Suprapubic skin (tissue), 4 donors: ENCODE data around the gene CUBN. TPM values are rescaled to one million over a fixed set of nuclear protein-coding genes. Genes with fewer than 3 reads are reported as not detected.

Experiments used
- DNase-seq, 2 donors: peaks; one replicate each; pipeline ENCODE4 v3.0.0-alpha.2; 2019; ENCODE audit warnings: low spot score in 2 of 2
- H3K27ac ChIP-seq: fragments of 200-600 bp; sonication (generic); one replicate; pipeline ENCODE4 v1.5.1; 2019
- H3K27me3 ChIP-seq: fragments of 200-600 bp; sonication (generic); one replicate; pipeline ENCODE4 v1.5.1; 2019
- H3K36me3 ChIP-seq: fragments of 200-600 bp; sonication (generic); one replicate; pipeline ENCODE4 v1.5.1; 2019
- H3K4me1 ChIP-seq: fragments of 200-600 bp; sonication (generic); one replicate; pipeline ENCODE4 v1.5.1; 2019
- H3K4me3 ChIP-seq: fragments of 200-600 bp; sonication (generic); one replicate; pipeline ENCODE4 v1.5.1; 2019; ENCODE audit warnings: mild to moderate bottlenecking
- H3K9me3 ChIP-seq: fragments of 200-600 bp; sonication (generic); one replicate; pipeline ENCODE4 v1.5.1; 2019
- CTCF ChIP-seq, 2 donors: fragments of 200-600 bp in 1 of 2; fragments of 450-650 bp in 1 of 2; sonication (generic) in 1 of 2; IDR thresholded peaks; one replicate each; pipeline ENCODE4 v1.5.1; 2016 to 2019; ENCODE audit warnings: antibody characterized with exemption in 2 of 2, mild to moderate bottlenecking in 1 of 2, moderate library complexity in 1 of 2
- EP300 ChIP-seq: sonication (generic); formaldehyde crosslinking; IDR thresholded peaks from one replicate; pipeline ENCODE4 v1.6.1; 2017; ENCODE audit warnings: antibody characterized with exemption
- POLR2A ChIP-seq, 2 donors: fragments of 450-650 bp; IDR thresholded peaks; one replicate each; pipeline ENCODE4 v1.6.1; 2017; ENCODE audit warnings: antibody characterized with exemption in 2 of 2, mild to moderate bottlenecking in 2 of 2, moderate library complexity in 2 of 2
- POLR2AphosphoS5 ChIP-seq, 3 donors: sonication (generic); formaldehyde crosslinking; IDR thresholded peaks; one replicate each; pipeline ENCODE4 v1.6.1; 2017; ENCODE audit warnings: antibody characterized with exemption in 3 of 3
- WGBS: methylation state at CpG from one replicate; pipeline ENCODE4 v1.1.5; 2018; 5-methylcytosine and 5-hydroxymethylcytosine counted together
- total RNA-seq, 4 donors: library from RNA; depleted of rRNA; stranded (reverse); fragments of >200 nt; gene quantifications; one replicate each; pipeline ENCODE4 v1.1.0, GENCODE V29; 2016

Gene CUBN
- total RNA-seq, 4 donors from 2014 or later = 1.1 to 8.4 (median 1.2) TPM

GRCh38 chr10:17175551-17175950, 45.9 kb upstream of the CUBN start:
- Histone ChIP-seq H3K27me3 (no peaks in the 10 kb centered on the region), H3K4me3 (peak overlapping the region; percentile 2), H3K36me3 (no peaks in the 10 kb centered on the region), H3K9me3 (no peaks in the 10 kb centered on the region), H3K27ac (no peak overlapping the region), H3K4me1 (peaks cover 2% of the 10 kb centered on the region)
- WGBS = 67% methylated on average over 4 of the region's 4 CpGs
- TF ChIP-seq EP300 (no peak), CTCF (IDR thresholded peaks at IDR 0.05) (no peak), POLR2AphosphoS5 (IDR thresholded peaks at IDR 0.05) (no peak), POLR2A (IDR thresholded peaks at IDR 0.05) (no peak)
- no peak for DNase-seq

DNA sequence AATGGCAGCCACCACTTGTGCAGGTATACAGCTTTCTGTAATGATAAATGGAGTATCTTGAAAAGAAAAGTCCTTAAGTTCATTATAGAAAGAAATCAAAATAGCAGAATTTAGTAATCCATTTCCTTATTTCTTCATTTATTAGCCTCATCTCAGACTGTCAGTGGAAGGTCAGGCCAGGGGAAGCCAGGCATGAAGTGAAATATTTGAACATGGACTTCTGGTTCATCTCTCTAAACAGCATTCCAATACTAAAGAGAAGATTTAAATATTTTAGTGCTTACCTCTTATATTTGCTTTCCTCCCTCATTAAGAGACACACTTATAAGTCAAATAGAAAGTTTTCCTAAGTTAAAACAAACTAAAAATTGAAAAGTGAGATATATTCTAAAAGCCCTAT, 45.0 kb upstream of the CUBN start:
- DNase-seq = no peak
- H3K9me3 ChIP-seq = no peaks in the 10 kb centered on the region
- H3K4me3 ChIP-seq = no peak overlapping the region
- no peak for TF ChIP-seq CTCF (IDR thresholded peaks at IDR 0.05)
- no peak for TF ChIP-seq POLR2A (IDR thresholded peaks at IDR 0.05)
- TF ChIP-seq POLR2AphosphoS5 (IDR thresholded peaks at IDR 0.05) = no peak
- TF ChIP-seq EP300 = no peak
- H3K36me3 ChIP-seq = no peaks in the 10 kb centered on the region
- peaks cover 2% of the 10 kb centered on the region for H3K4me1 ChIP-seq
- H3K27ac ChIP-seq = no peak overlapping the region
- no peaks in the 10 kb centered on the region for H3K27me3 ChIP-seq

- WGBS = 92% methylated on average over 4 of the region's 4 CpGs
- no peak overlapping the region for H3K27ac ChIP-seq
- no peaks in the 10 kb centered on the region for H3K36me3 ChIP-seq
- no peaks in the 10 kb centered on the region for H3K27me3 ChIP-seq
- no peak overlapping the region for H3K4me3 ChIP-seq
- no peak for DNase-seq
- H3K9me3 ChIP-seq = no peaks in the 10 kb centered on the region
- TF ChIP-seq POLR2A (IDR thresholded peaks at IDR 0.05) (no peak), CTCF (IDR thresholded peaks at IDR 0.05) (no peak), EP300 (no peak), POLR2AphosphoS5 (IDR thresholded peaks at IDR 0.05) (no peak)
- H3K4me1 ChIP-seq = peaks cover 2% of the 10 kb centered on the region
Measured at GRCh38 chr10:17171141-17171641, 41.6 kb upstream of the CUBN start.

DNA sequence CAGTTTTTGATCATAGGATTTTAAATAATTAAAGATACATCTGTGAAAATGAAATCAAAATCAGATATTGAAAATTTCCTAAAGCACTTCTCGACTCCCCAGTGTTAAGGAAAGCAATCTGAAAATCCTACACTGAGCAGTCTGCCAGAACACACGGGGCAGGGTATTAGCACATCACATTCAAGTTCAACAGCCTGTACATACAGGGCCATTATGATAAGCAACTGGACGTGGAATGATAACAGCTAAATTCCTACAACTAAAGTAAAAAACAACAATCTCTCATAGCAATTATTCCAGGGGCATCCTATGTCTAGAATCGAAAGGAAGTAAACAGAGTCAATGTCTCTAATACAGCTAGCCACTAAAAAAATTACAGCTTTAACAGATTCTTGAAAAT, 40.2 kb upstream of the CUBN start:
- Histone ChIP-seq H3K27ac (no peak overlapping the region), H3K4me1 (no peaks in the 10 kb centered on the region), H3K9me3 (no peaks in the 10 kb centered on the region), H3K27me3 (no peaks in the 10 kb centered on the region), H3K4me3 (no peak overlapping the region), H3K36me3 (no peaks in the 10 kb centered on the region)
- WGBS = 88% methylated on average over 4 of the region's 4 CpGs
- DNase-seq = no peak
- TF ChIP-seq POLR2AphosphoS5 (IDR thresholded peaks at IDR 0.05) (no peak), EP300 (no peak), POLR2A (IDR thresholded peaks at IDR 0.05) (no peak), CTCF (IDR thresholded peaks at IDR 0.05) (no peak)

DNA sequence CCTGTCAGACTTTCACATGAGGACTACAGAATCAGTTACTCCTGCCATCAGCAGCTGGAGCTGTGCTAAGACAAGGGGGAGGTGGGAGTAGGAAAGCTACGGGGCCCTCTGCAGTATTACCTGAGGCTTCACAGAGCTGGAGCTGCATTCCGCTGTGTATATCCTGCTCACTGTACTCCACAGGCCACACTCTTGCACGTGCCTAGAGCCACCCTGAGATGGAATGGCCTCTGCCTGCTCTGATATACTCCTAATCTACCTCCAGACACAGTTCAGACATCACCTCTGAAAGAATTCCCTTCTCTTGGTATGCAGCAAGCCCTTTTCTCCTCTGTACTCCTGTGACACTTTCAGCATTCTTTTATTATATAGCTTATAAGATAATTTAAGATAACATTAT, 37.1 kb upstream of the CUBN start:
- no peak overlapping the region for H3K27ac ChIP-seq
- no peak for DNase-seq
- H3K4me1 ChIP-seq = no peaks in the 10 kb centered on the region
- no peaks in the 10 kb centered on the region for H3K9me3 ChIP-seq
- no peak overlapping the region for H3K4me3 ChIP-seq
- H3K36me3 ChIP-seq = no peaks in the 10 kb centered on the region
- 90% methylated on average over 3 of the region's 3 CpGs for WGBS
- TF ChIP-seq POLR2AphosphoS5 (IDR thresholded peaks at IDR 0.05) (no peak), CTCF (IDR thresholded peaks at IDR 0.05) (no peak), POLR2A (IDR thresholded peaks at IDR 0.05) (no peak), EP300 (no peak)
- no peaks in the 10 kb centered on the region for H3K27me3 ChIP-seq
